Smooth muscle cell of the umbilical artery (primary cell): ENCODE data around the gene NDUFA1. TPM values are rescaled to one million over a fixed set of nuclear protein-coding genes. Genes with fewer than 3 reads are reported as not detected.

ENCODE experiments used
- total RNA-seq: library from RNA; depleted of rRNA; stranded (reverse); fragments of >200 nt; gene quantifications from 2 replicates; pipeline ENCODE4 v1.2.3, GENCODE V29; 2014

The NDUFA1 gene
- 25.5 and 66.2 TPM in 2 replicates for total RNA-seq

GRCh38 chrX:119871599-119872395, at the start of gene NDUFA1, which contains the start of gene RNF113A:
Gene NDUFA1, plus strand, starts transcription at chrX:119871832. Its CDS starts 80 bp downstream, at chrX:119871912.
Gene RNF113A, minus strand, starts transcription at chrX:119871733. Its CDS starts 120 bp downstream, at chrX:119871613.

GRCh38 chrX:119852382-119853353, 19.0 kb upstream of the NDUFA1 start, which contains the start of gene UPF3B:
Gene UPF3B, minus strand, starts transcription at chrX:119852963. Its CDS starts 35 bp downstream, at chrX:119852928.

GRCh38 chrX:119895843-119896326, 24.3 kb downstream of the NDUFA1 start, which contains the start of gene AKAP14:
Gene AKAP14, plus strand, starts transcription at chrX:119895893. Its CDS starts 7,331 bp downstream, at chrX:119903224.

Other genes with a start within 250 kb of the NDUFA1 start
- gene SEPTIN6, start 178.7 kb upstream of the NDUFA1 start, total RNA-seq, result 42.5 and 63.6 TPM in 2 replicates
- 0.09 and 0.89 TPM in 2 replicates for gene SOWAHD, start 113.2 kb upstream of the NDUFA1 start, total RNA-seq
- 2,510 and 8,365 TPM in 2 replicates for gene RPL39, start 80.2 kb upstream of the NDUFA1 start, total RNA-seq
- 2.0 and 2.1 TPM in 2 replicates for gene UPF3B, start 18.9 kb upstream of the NDUFA1 start, total RNA-seq
- gene RNF113A, start 99 bp upstream of the NDUFA1 start, total RNA-seq, result 10.1 and 17.5 TPM in 2 replicates
- not detected in 2 replicates for gene AKAP14, start 24.1 kb downstream of the NDUFA1 start, total RNA-seq
- 3.9 and 4.3 TPM in 2 replicates for gene NKAP, start 71.9 kb downstream of the NDUFA1 start, total RNA-seq
- gene RHOXF2B, start 205.9 kb downstream of the NDUFA1 start, total RNA-seq, result not detected in 2 replicates
- gene RHOXF1, start 244.1 kb downstream of the NDUFA1 start, total RNA-seq, result not detected in 2 replicates